EL (cell line): ENCODE results near the gene SYNJ2.
"Not testable (repeated sequence)": the region's sequence is repeated elsewhere in the genome, so short reads cannot be mapped to it uniquely, and the experiment has no call there.

Experiments used
- DNase-seq: peaks from one replicate; pipeline ENCODE4 v3.0.0-alpha.2; 2016

The SYNJ2 gene, protein sequence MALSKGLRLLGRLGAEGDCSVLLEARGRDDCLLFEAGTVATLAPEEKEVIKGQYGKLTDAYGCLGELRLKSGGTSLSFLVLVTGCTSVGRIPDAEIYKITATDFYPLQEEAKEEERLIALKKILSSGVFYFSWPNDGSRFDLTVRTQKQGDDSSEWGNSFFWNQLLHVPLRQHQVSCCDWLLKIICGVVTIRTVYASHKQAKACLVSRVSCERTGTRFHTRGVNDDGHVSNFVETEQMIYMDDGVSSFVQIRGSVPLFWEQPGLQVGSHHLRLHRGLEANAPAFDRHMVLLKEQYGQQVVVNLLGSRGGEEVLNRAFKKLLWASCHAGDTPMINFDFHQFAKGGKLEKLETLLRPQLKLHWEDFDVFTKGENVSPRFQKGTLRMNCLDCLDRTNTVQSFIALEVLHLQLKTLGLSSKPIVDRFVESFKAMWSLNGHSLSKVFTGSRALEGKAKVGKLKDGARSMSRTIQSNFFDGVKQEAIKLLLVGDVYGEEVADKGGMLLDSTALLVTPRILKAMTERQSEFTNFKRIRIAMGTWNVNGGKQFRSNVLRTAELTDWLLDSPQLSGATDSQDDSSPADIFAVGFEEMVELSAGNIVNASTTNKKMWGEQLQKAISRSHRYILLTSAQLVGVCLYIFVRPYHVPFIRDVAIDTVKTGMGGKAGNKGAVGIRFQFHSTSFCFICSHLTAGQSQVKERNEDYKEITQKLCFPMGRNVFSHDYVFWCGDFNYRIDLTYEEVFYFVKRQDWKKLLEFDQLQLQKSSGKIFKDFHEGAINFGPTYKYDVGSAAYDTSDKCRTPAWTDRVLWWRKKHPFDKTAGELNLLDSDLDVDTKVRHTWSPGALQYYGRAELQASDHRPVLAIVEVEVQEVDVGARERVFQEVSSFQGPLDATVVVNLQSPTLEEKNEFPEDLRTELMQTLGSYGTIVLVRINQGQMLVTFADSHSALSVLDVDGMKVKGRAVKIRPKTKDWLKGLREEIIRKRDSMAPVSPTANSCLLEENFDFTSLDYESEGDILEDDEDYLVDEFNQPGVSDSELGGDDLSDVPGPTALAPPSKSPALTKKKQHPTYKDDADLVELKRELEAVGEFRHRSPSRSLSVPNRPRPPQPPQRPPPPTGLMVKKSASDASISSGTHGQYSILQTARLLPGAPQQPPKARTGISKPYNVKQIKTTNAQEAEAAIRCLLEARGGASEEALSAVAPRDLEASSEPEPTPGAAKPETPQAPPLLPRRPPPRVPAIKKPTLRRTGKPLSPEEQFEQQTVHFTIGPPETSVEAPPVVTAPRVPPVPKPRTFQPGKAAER (N-terminal part only)

GRCh38 chr6:157981395-157982101, at the start of gene SYNJ2:
Gene SYNJ2 (plus strand): TSS chr6:157981863. CDS start chr6:157981962, 99 bp downstream.
- DNase-seq = peak; percentile 92

- DNase-seq = no peak
These were observed 45.9 kb upstream of the SYNJ2 start for GRCh38 chr6:157935786-157936185.

GRCh38 chr6:157937318-157937717, 44.3 kb upstream of the SYNJ2 start:
- no peak for DNase-seq

GRCh38 chr6:157937916-157938315, 43.7 kb upstream of the SYNJ2 start:
- DNase-seq = no peak

- DNase-seq = not testable (repeated sequence)
These were observed 41.2 kb upstream of the SYNJ2 start for GRCh38 chr6:157940375-157941036.

DNA sequence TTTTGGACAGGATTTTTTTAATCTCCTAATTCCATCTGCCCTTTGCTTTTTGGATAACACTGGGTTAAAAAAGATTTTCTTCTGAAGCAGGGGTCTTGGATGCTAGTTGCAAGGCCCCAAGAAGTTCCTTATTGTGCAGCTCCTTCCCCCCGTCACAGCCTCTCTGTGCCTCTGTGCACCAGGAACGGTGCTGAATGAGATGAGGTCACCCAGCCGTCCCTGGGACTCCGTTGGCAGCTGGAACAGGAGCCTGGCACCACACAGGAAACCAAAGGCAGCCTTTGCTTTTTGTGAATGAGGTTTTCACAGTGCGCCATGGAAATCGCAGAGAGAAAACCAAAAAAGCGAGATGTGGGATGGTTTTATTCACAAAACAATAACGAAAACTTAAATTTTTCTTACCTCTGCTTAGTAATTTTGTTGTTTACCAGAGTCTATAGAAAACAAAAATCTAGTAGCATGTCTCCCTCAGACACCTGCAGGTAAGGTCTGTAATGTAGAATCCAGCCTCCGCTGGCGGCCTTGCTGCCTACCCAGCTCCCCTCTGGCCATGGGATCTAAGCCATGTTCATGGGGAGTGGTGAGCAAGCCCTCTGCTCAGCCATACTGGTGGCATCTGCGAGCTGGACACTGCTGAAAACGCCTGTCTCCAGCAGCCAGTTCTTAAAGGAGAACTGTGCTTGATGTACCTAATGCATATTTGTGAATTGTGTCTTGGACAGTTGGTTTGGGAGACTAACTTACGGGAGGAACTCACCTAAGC, 40.4 kb upstream of the SYNJ2 start:
- DNase-seq = no peak

DNA sequence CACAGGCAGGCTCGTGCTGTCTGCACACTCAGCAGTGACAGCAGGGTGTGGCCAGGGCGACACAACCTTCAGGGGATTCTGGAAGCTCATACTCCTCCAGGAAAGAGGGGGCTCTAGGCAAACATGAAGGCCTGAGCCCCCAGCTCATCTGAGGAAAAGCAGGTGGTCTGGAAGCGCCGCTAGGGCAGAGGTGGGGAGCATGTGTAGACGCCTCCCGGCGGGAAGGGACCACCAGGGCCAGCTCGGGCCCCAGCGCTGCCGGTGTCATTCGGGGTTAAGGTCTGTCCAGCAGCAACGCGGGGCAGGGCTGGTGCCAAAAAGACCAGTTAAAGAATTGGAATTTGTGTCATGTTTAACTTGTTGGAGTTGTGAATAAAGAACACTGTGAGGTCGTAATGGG, 39.3 kb upstream of the SYNJ2 start:
- no peak for DNase-seq

GRCh38 chr6:157943249-157943963, 38.3 kb upstream of the SYNJ2 start:
- DNase-seq = no peak

DNA sequence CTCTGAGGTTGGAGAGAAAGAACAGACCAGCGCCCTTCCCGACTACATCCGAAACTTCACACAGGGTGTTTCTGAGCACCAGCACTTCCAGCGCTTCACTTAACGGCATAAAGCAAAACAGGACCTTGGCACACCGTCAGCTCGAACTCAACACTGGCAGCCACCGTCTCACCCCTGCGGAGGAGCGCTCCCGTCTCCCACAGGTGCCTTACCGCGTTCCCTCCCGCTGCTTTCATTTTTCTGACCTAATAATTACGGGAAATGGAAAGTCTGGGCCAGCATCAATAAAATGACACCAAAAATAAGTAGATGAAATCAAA, 37.7 kb upstream of the SYNJ2 start:
- DNase-seq = no peak

DNA sequence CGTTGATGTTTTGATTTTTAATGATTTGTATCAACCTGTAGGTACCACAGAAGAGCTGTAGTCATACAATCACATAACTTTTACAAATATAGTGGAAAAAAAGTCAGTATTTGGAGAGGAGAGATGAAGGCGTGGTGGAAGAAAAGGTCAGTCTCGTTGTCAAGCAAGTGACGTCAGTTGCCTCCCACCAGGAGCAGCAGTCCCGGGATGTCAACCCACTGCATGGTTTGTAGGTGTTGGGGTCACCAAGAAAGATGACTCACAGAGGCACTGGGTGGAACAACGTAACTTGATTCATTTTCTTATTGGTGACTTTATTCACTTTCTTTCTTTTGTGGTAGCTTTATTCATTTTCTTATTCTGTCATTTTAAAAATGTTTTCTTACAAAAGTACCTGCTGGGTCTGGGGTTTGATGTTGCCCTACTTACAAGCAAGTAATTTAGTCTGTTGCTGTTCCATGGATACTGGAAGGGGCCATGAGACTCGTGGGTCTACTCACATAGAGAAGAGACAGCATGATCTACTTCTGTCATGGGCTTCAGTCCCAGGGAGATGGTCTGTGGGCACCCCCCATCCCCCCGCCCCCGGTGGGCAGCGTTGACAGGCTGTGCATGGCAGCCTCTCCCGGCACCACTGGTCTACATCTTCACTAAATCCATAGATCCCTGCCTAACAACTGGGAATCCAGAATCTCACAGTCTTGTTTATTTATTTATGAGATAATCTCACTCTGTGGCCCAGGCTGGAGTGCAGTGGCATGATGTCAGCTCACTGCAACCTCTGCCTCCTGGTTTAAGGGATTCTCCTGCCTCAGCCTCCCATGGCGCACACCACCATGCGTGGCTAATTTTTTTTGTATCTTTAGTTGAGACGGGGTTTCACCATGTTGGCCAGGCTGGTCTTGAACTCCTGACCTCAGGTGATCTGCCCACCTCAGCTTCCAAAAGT, 36.4 kb upstream of the SYNJ2 start:
- no peak for DNase-seq

DNA sequence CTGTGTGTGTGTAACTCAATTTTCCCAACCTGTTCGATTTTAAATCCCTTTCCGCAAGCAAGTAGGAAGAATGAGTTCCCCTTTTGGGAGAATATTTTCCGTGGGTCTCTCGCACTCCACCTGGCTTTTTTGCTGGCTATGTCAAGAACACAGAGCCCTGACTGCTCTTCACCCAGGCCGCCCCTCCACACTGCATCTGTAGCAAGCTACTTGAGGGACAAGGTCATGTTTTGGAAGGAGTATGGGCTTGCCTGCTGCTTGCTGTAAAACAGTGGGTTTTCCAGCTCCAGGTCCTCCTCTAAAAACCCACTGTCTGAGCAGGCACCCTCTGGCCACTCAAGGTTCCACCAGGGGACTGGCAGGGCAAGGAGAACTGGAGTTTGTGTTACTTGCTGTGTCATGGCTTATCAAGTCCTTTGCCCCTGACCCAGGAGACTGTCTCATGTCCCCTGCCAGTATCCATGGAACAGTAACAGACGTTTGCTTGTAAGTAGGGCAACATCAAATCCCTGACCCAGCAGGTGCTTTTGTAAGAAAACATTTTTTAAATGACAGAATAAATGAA, 35.5 kb upstream of the SYNJ2 start:
- DNase-seq = no peak

- DNase-seq = peak; percentile 28
These were observed 34.7 kb upstream of the SYNJ2 start for GRCh38 chr6:157946865-157947532.

GRCh38 chr6:157950899-157951298, 30.8 kb upstream of the SYNJ2 start:
- DNase-seq = not testable (repeated sequence)

DNA sequence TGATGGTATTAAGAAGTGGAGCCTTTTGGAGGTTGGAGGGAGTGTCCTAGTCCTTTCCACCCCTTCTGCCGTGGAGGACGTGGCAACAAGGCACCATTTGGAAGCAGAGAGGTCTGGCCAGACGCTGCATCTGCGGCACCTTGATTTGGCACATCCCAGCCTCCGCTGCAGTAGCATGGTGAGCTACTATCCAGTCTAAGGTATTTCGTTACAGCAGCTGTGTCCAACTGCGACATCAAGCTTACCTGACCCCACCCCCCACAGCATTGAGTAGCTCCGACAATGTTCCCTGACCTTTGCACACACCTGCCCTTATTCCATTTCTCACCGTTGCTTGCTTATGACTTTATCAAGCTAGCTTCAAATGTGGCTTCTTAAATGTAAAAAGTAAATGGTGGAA, 29.8 kb upstream of the SYNJ2 start:
- no peak for DNase-seq

GRCh38 chr6:157952861-157953351, 28.8 kb upstream of the SYNJ2 start:
- DNase-seq = peak; percentile 16

DNA sequence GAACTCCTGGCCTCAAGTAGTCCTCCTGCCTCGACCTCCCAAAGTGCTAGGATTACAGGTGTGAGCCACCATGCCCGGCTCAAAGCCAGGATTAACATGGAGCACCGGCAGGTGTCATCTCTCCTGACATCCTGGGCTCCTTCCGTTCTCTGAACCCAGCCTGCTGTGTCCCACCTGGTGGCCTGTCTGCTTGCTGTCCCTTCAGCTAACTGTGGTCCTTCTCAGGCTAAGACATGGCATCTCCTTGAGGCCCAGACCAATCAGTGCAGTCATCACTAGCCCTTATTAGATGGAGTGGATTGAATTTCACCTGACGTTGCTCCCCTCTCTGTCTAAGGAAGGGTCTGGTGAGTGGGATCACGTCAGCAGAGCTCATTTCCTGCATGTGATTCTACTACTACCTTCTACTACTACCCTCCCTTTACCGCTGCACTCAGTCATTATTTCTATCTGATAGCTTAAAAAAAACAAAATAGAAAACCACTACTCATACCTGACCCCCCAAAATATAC, 28.0 kb upstream of the SYNJ2 start:
- no peak for DNase-seq

DNA sequence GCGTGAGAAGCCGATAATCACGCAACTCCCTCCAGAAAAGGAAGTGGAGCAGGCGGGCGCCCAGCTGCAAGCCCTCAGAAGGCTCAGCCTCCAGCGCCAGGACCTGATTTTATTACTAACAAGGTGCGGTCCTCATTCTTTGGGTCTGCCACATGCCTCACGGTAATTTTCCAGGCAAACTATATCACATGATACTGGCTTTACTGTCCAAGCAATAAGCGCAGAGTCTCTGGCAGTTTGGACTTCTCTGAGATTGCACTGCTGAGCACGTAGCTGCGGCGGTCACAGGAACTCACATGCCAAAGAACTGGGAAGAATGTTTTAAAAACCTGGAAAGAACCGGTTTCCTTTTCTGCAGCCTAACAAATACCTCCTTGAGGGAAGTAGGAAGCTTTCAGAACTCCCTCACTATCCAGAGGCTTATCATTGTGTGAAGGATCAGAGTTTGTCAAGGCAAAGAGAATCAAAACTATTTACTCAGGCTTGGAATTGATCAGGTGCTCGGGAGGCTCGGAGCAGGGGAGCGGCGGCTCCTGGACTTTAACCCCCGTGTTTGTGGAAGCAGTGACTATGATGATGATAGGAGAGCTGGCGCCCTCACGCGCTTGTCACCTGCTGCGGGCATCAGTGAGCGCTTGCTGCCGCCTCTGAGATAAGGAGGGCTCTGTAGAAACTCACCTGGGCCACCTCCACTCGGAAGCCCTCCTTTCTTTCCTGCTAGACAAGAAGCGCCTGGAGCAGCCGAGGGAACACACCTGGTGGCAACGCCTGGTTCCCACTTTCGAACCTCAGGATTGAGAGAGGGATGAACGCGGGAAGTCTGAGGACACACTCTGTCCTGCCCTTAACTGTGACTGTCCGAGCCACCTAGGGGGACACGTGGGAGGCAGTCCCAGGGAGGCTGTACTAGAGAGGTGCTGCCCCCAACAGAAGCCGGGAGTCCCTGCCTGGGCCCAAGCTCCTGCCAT, 27.2 kb upstream of the SYNJ2 start:
- DNase-seq = no peak
